ENCODE results near the gene GJB3.
"Not testable (repeated sequence)": the region's sequence is repeated elsewhere in the genome, so short reads cannot be mapped to it uniquely, and the experiment has no call there.

Gene GJB3

GRCh38 chr1:34759503-34760357 lies 21.3 kb upstream of the GJB3 start, which contains the start of gene GJB4:
GJB4 (plus strand) TSS chr1:34759740; CDS start chr1:34761255, 1,515 bp downstream.
- no peak for DNase-seq (ENCODE audit: extremely low read depth in 1 of 2, low read depth in 1 of 2)

DNA sequence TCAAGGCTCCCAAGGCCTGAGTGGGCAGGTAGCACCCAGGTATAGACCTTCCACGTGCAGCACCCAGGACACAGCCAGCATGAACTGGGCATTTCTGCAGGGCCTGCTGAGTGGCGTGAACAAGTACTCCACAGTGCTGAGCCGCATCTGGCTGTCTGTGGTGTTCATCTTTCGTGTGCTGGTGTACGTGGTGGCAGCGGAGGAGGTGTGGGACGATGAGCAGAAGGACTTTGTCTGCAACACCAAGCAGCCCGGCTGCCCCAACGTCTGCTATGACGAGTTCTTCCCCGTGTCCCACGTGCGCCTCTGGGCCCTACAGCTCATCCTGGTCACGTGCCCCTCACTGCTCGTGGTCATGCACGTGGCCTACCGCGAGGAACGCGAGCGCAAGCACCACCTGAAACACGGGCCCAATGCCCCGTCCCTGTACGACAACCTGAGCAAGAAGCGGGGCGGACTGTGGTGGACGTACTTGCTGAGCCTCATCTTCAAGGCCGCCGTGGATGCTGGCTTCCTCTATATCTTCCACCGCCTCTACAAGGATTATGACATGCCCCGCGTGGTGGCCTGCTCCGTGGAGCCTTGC lies 19.7 kb upstream of the GJB3 start:
- DNase-seq (ENCODE audit: extremely low read depth in 1 of 2, low read depth in 1 of 2): no peak

DNA sequence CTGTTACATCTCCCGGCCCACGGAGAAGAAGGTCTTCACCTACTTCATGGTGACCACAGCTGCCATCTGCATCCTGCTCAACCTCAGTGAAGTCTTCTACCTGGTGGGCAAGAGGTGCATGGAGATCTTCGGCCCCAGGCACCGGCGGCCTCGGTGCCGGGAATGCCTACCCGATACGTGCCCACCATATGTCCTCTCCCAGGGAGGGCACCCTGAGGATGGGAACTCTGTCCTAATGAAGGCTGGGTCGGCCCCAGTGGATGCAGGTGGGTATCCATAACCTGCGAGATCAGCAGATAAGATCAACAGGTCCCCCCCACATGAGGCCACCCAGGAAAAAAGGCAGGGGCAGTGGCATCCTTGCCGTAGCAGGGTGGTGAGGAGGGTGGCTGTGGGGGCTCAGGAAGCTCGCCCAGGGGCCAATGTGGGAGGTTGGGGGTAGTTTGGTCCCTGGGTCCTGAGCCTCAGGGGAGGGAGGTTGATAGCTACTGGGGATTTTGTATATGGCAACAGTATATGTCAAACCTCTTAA lies 19.2 kb upstream of the GJB3 start:
- DNase-seq (ENCODE audit: extremely low read depth in 1 of 2, low read depth in 1 of 2): no peak

- DNase-seq (ENCODE audit: extremely low read depth in 1 of 2, low read depth in 1 of 2): no peak
Observed at GRCh38 chr1:34762474-34763141, 18.4 kb upstream of the GJB3 start.

- no peak for DNase-seq (ENCODE audit: extremely low read depth in 1 of 2, low read depth in 1 of 2)
Observed at GRCh38 chr1:34763142-34763781, 17.8 kb upstream of the GJB3 start.

DNA sequence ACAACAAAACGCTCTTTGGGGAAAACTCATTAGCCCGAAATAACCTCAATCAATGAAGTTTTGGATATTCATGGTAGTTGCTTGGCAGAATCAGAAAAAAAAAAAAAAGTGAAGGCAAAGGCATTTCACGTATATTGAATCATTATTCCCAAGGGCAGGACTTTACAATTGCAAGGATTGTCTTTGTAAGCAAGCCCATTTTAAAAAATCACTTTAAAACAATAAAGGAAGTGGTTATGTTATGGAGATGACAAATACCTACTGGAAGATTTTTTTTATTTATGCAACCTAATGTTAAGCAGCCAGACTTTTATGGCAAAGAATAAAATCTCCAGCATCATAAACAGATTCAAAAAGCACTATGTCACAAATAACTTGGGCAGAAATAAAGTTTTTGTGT lies 12.2 kb upstream of the GJB3 start:
- DNase-seq (ENCODE audit: extremely low read depth in 1 of 2, low read depth in 1 of 2): no peak

- no peak for DNase-seq (ENCODE audit: extremely low read depth in 1 of 2, low read depth in 1 of 2)
Observed at GRCh38 chr1:34770891-34771504, 10.0 kb upstream of the GJB3 start.

DNA sequence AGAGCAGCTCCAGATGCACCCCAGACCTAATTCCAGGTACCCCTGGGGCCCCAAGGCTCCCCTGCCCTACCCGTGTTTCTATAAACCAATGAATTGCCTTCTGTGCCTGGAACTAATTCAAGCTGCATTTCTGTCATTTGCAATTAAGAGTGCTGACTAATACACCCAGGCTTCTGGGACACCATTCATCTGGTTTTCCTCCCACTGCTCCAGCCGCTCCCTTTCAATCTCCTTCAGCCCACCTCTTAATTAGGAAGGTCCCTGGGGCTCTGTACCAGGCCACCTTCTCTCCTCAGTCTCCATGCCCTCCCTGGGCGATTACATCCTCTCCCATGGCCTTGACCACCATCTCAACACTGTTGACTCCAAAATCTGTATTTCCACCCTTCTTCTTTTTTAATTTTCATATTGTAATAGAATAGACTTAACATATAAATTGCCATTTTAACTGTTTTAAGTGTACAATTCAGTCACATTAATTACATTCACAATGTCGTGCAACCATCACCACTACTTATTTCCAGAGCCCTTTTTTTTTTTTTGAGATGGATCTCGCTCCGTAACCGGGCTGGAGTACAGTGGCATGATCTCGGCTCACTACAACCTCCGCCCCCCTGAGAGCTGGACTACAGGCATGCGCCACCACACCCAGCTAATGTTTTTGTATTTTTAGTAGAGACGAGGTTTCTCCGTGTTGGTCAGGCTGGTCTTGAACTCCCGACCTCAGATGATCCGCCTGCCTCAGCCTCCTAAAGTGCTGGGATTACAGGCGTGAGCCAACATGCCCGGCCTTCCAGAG lies 9.2 kb upstream of the GJB3 start:
- DNase-seq (ENCODE audit: extremely low read depth in 1 of 2, low read depth in 1 of 2): no peak

DNA sequence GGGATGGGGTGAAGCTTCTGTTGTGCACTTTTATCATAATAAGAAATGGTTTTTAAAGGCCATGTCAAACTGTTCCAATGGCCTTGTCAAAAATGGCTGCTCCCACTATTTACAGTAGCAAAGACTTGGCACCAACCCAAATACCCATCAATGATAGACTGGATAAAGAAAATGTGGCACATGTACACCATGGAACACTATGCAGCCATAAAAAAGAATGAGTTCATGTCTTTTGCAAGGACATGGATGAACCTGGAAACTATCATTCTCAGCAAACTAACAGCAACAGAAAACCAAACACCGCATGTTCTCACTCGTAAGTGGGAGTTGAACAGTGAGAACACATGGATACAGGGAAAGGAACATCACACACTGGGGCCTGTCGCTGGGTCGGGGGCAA lies 7.9 kb upstream of the GJB3 start:
- not testable (repeated sequence) for DNase-seq (ENCODE audit: extremely low read depth in 1 of 2, low read depth in 1 of 2)

- DNase-seq (ENCODE audit: extremely low read depth in 1 of 2, low read depth in 1 of 2): no peak
Observed at GRCh38 chr1:34774957-34775356, 6.1 kb upstream of the GJB3 start.

GRCh38 chr1:34776911-34777310 lies 4.1 kb upstream of the GJB3 start:
- DNase-seq (ENCODE audit: extremely low read depth in 1 of 2, low read depth in 1 of 2): no peak

- no peak for DNase-seq (ENCODE audit: extremely low read depth in 1 of 2, low read depth in 1 of 2)
Observed at GRCh38 chr1:34777519-34778321, 3.3 kb upstream of the GJB3 start.

GRCh38 chr1:34778381-34778780 lies 2.6 kb upstream of the GJB3 start:
- no peak for DNase-seq (ENCODE audit: extremely low read depth in 1 of 2, low read depth in 1 of 2)

DNA sequence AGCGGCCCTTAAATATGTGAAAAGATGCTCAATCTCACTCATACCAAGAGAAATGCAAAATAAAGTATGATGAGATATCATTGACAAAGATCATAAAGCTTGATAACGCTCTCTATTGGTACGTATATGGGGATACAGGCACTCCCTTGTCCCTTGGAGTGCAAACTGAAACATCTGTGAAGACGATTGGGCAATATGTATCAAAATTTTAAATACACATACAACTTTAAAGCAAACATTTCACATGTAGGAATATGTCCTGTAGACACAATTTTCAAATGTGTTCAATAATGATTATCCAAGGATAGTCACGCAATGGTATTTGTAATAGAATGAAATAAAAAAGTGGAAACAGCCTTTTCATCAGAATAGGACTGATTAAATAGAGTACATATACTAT lies 2.0 kb upstream of the GJB3 start:
- no peak for DNase-seq (ENCODE audit: extremely low read depth in 1 of 2, low read depth in 1 of 2)

DNA sequence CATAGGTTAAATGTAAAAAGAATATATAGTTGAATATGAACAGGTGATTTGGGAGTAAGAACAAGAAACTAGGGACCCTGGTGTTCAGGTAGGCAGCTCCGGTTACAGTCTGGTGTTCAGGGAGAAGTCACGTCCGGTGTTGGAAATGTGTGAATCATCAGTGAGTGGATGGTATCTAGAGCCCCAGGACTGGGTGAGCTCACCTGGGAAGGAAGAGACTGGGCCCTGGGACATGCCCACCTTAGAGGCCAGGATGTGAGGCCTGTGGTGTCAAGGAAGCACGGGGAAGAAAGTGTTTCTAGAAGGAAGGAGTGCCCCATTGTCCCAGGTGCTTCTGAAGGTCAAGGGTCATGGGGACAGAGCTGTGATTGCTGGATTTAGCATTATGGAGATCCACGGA lies 1.5 kb upstream of the GJB3 start:
- DNase-seq (ENCODE audit: extremely low read depth in 1 of 2, low read depth in 1 of 2): no peak

- no peak for DNase-seq (ENCODE audit: extremely low read depth in 1 of 2, low read depth in 1 of 2)
Observed at GRCh38 chr1:34779962-34780361, 1.1 kb upstream of the GJB3 start.

GRCh38 chr1:34780528-34780927 lies 486 bp upstream of the GJB3 start:
- DNase-seq (ENCODE audit: extremely low read depth in 1 of 2, low read depth in 1 of 2): no peak

- DNase-seq (ENCODE audit: extremely low read depth in 1 of 2, low read depth in 1 of 2): no peak
Observed at GRCh38 chr1:34781844-34782391, 904 bp downstream of the GJB3 start.

DNA sequence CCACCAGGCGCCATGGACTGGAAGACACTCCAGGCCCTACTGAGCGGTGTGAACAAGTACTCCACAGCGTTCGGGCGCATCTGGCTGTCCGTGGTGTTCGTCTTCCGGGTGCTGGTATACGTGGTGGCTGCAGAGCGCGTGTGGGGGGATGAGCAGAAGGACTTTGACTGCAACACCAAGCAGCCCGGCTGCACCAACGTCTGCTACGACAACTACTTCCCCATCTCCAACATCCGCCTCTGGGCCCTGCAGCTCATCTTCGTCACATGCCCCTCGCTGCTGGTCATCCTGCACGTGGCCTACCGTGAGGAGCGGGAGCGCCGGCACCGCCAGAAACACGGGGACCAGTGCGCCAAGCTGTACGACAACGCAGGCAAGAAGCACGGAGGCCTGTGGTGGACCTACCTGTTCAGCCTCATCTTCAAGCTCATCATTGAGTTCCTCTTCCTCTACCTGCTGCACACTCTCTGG lies 3.8 kb downstream of the GJB3 start:
- DNase-seq (ENCODE audit: extremely low read depth in 1 of 2, low read depth in 1 of 2): no peak

Measured in activated CD8-positive, alpha-beta memory T cell treated with anti-CD3 and anti-CD28 coated beads for 1 hour (primary cell).